Fibroblast of lung (primary cell): ENCODE data around the gene DEPP1. TPM values are rescaled to one million over a fixed set of nuclear protein-coding genes. Genes with fewer than 3 reads are reported as not detected.

Experiments
- DNase-seq, 2 donors: peaks; one replicate each; pipeline versions ENCODE4 v3.0.0 to v3.0.0-alpha.2; 2010; ENCODE audit warnings: low read depth in 2 of 2
- H2AFZ ChIP-seq: 2 replicates; pipeline ENCODE4 v1.5.1; 2012; ENCODE audit warnings: low read length, control low read depth, inconsistent platforms
- H3K27ac ChIP-seq: 2 replicates; pipeline ENCODE4 v1.5.1; 2011; ENCODE audit warnings: low read length, control low read depth; ENCODE audit not compliant: insufficient read depth
- H3K27me3 ChIP-seq: 2 replicates; pipeline ENCODE4 v1.5.1; 2011; ENCODE audit warnings: mild to moderate bottlenecking, low read length; ENCODE audit not compliant: control insufficient read depth, insufficient read depth
- H3K36me3 ChIP-seq: 2 replicates; pipeline ENCODE4 v1.5.1; 2011; ENCODE audit warnings: low read length; ENCODE audit not compliant: control insufficient read depth, insufficient read depth
- H3K4me1 ChIP-seq: 2 replicates; pipeline ENCODE4 v1.5.1; 2011; ENCODE audit warnings: low read length; ENCODE audit not compliant: control insufficient read depth, insufficient read depth; ENCODE audit errors: extremely low read depth
- H3K4me2 ChIP-seq: 2 replicates; pipeline ENCODE4 v1.5.1; 2011; ENCODE audit warnings: low read length, control low read depth; ENCODE audit not compliant: insufficient read depth; ENCODE audit errors: extremely low read depth
- H3K4me3 ChIP-seq, 4 experiments: fragments of 200-600 bp in 1 of 4; sonication (generic) in 1 of 4; replicated peaks in 1 of 4; 2 replicates each; pipeline ENCODE4 v1.5.1; 2011 to 2016; ENCODE audit warnings: low read length in 4 of 4, low read depth in 3 of 4, mild to moderate bottlenecking in 3 of 4, control low read depth in 2 of 4, inconsistent platforms in 1 of 4, mixed read lengths in 1 of 4; ENCODE audit not compliant: insufficient read depth in 1 of 4; ENCODE audit errors: control extremely low read depth in 1 of 4
- H3K79me2 ChIP-seq: 2 replicates; pipeline ENCODE4 v1.5.1; 2012; ENCODE audit warnings: mild to moderate bottlenecking, low read length, inconsistent platforms; ENCODE audit not compliant: control insufficient read depth, insufficient read depth
- H3K9ac ChIP-seq: 2 replicates; pipeline ENCODE4 v1.5.1; 2011; ENCODE audit warnings: mild to moderate bottlenecking, low read length, control low read depth; ENCODE audit not compliant: insufficient read depth
- H3K9me3 ChIP-seq: 2 replicates; pipeline ENCODE4 v1.5.1; 2012; ENCODE audit warnings: low read depth, low read length; ENCODE audit not compliant: control insufficient read depth, insufficient read depth
- H4K20me1 ChIP-seq: 2 replicates; pipeline ENCODE4 v1.5.1; 2011; ENCODE audit warnings: low read length; ENCODE audit not compliant: control insufficient read depth, insufficient read depth; ENCODE audit errors: extremely low read depth
- EZH2 ChIP-seq: IDR thresholded peaks from 2 replicates; pipeline ENCODE4 v1.5.1; 2012; ENCODE audit warnings: low read length, control low read depth, mild to moderate bottlenecking; ENCODE audit errors: missing control alignments
- polyA plus RNA-seq, 2 donors: library from polyadenylated mRNA; depleted of rRNA in 1 of 2; stranded (reverse) in 1 of 2; unstranded in 1 of 2; fragments of >200 nt; gene quantifications; 2 replicates each; pipeline ENCODE4 v1.2.1, GENCODE V29; 2011 to 2012; ENCODE audit warnings: missing spikeins in 1 of 2
- total RNA-seq: library from RNA; depleted of rRNA; stranded (reverse); fragments of >200 nt; gene quantifications from 2 replicates; pipeline ENCODE4 v1.2.1, GENCODE V29; 2014
- TF ChIP-seq, protein P1 (sequence below), 2 donors: IDR thresholded peaks in 1 of 2; conservative IDR thresholded peaks in 1 of 2; 1 replicate in 1 of 2; 2 replicates in 1 of 2; pipeline ENCODE4 v1.5.1; 2011 to 2012; ENCODE audit warnings: low read length in 2 of 2, control low read depth in 1 of 2, inconsistent platforms in 1 of 2, low read depth in 1 of 2, mild to moderate bottlenecking in 1 of 2

Gene DEPP1
- total and polyA plus RNA-seq, 2 donors (not counting 1 experiment from before 2014, with no cell fraction given) = 30.3 to 120 TPM

GRCh38 chr10:44981172-44982113 is 2.8 kb upstream of the DEPP1 start:
- H3K4me3 ChIP-seq = no peak overlapping the region
- no peak overlapping the region for H3K9ac ChIP-seq
- H3K79me2 ChIP-seq = peaks cover 7% of the 10 kb centered on the region
- peaks cover 4% of the 10 kb centered on the region for H3K36me3 ChIP-seq
- peak; percentile 85 to 95 for DNase-seq
- H4K20me1 ChIP-seq = no peaks in the 10 kb centered on the region
- H3K4me1 ChIP-seq = peaks cover 45% of the 10 kb centered on the region
- H2AFZ ChIP-seq = peak overlapping the region; percentile 44
- no peaks in the 10 kb centered on the region for H3K27me3 ChIP-seq
- TF ChIP-seq, protein P1, sequence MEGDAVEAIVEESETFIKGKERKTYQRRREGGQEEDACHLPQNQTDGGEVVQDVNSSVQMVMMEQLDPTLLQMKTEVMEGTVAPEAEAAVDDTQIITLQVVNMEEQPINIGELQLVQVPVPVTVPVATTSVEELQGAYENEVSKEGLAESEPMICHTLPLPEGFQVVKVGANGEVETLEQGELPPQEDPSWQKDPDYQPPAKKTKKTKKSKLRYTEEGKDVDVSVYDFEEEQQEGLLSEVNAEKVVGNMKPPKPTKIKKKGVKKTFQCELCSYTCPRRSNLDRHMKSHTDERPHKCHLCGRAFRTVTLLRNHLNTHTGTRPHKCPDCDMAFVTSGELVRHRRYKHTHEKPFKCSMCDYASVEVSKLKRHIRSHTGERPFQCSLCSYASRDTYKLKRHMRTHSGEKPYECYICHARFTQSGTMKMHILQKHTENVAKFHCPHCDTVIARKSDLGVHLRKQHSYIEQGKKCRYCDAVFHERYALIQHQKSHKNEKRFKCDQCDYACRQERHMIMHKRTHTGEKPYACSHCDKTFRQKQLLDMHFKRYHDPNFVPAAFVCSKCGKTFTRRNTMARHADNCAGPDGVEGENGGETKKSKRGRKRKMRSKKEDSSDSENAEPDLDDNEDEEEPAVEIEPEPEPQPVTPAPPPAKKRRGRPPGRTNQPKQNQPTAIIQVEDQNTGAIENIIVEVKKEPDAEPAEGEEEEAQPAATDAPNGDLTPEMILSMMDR (conservative IDR thresholded peaks at IDR 0.05 in 1 of 2, IDR thresholded peaks at IDR 0.05 in 1 of 2; ENCODE audit: low read depth in 1 of 2, low read length in 2 of 2) = no peak
- no peak for TF ChIP-seq EZH2
- no peaks in the 10 kb centered on the region for H3K9me3 ChIP-seq
- H3K4me2 ChIP-seq = peak overlapping the region; percentile 78
- peak overlapping the region; percentile 90 for H3K27ac ChIP-seq

- Histone ChIP-seq H3K79me2 (peaks cover 7% of the 10 kb centered on the region), H3K36me3 (peaks cover 4% of the 10 kb centered on the region), H3K27me3 (no peaks in the 10 kb centered on the region), H3K4me2 (peak overlapping the region; percentile 62), H2AFZ (peak overlapping the region; percentile 44), H4K20me1 (no peaks in the 10 kb centered on the region), H3K9ac (no peak overlapping the region), H3K9me3 (no peaks in the 10 kb centered on the region), H3K27ac (peak overlapping the region; percentile 90), H3K4me1 (peaks cover 47% of the 10 kb centered on the region), H3K4me3 (no peak overlapping the region)
- TF ChIP-seq, protein P1 (conservative IDR thresholded peaks at IDR 0.05 in 1 of 2, IDR thresholded peaks at IDR 0.05 in 1 of 2; ENCODE audit: low read depth in 1 of 2, low read length in 2 of 2) = no peak
- TF ChIP-seq EZH2 = no peak
- DNase-seq = peak in 1 of 2 donors; percentile 40
These were observed 1.9 kb upstream of the DEPP1 start for GRCh38 chr10:44980309-44981171.
